MM.1S (cell line): Measurements from ENCODE around the gene CARMIL1.

Experiments
- DNase-seq: peaks from one replicate; pipeline ENCODE4 v3.0.0-alpha.2; 2015
- H2AFZ ChIP-seq: fragments of 300-600 bp; sonication (generic); 2 replicates; pipeline ENCODE4 v1.6.0; 2016; ENCODE audit warnings: antibody characterized with exemption, low read length
- H3F3A ChIP-seq: fragments of 300-600 bp; sonication (generic); 2 replicates; pipeline ENCODE4 v1.6.1; 2016; ENCODE audit warnings: mild to moderate bottlenecking, antibody characterized with exemption, low read length, moderate library complexity, mixed read lengths; ENCODE audit not compliant: insufficient read depth
- H3K27ac ChIP-seq: fragments of 300-600 bp; sonication (generic); 2 replicates; pipeline ENCODE4 v1.5.1; 2016; ENCODE audit warnings: mild to moderate bottlenecking, low read length
- H3K27me3 ChIP-seq: fragments of 300-600 bp; sonication (generic); replicated peaks from 2 replicates; pipeline ENCODE4 v1.6.0; 2016; ENCODE audit warnings: low read length; ENCODE audit not compliant: insufficient read depth
- H3K36me3 ChIP-seq: fragments of 300-600 bp; sonication (generic); replicated peaks from 2 replicates; pipeline ENCODE4 v1.6.1; 2016; ENCODE audit warnings: mild to moderate bottlenecking, low read length, mixed read lengths; ENCODE audit not compliant: insufficient read depth
- H3K4me1 ChIP-seq: fragments of 300-600 bp; sonication (generic); 2 replicates; pipeline ENCODE4 v1.6.1; 2016; ENCODE audit warnings: low read length, mixed read lengths
- H3K4me2 ChIP-seq: fragments of 300-600 bp; sonication (generic); 2 replicates; pipeline ENCODE4 v1.6.0; 2016; ENCODE audit warnings: low read depth, low read length
- H3K4me3 ChIP-seq: fragments of 300-600 bp; sonication (generic); 2 replicates; pipeline ENCODE4 v1.5.1; 2016; ENCODE audit warnings: low read length, mixed read lengths
- H3K79me2 ChIP-seq: fragments of 300-600 bp; sonication (generic); 2 replicates; pipeline ENCODE4 v1.6.1; 2016; ENCODE audit warnings: mixed run types, low read length, mixed read lengths
- H3K9ac ChIP-seq: fragments of 300-600 bp; sonication (generic); 2 replicates; pipeline ENCODE4 v1.6.1; 2016; ENCODE audit warnings: low read length, mixed read lengths
- H3K9me2 ChIP-seq: fragments of 300-600 bp; sonication (generic); replicated peaks from 2 replicates; pipeline ENCODE4 v1.6.1; 2016; ENCODE audit warnings: mild to moderate bottlenecking, low read length, mixed read lengths; ENCODE audit not compliant: insufficient read depth
- H3K9me3 ChIP-seq: fragments of 300-600 bp; sonication (generic); replicated peaks from 2 replicates; pipeline ENCODE4 v1.6.1; 2016; ENCODE audit warnings: mild to moderate bottlenecking, low read length, mixed read lengths; ENCODE audit not compliant: insufficient read depth
- H4K20me1 ChIP-seq: fragments of 300-600 bp; sonication (generic); 2 replicates; pipeline ENCODE4 v1.6.1; 2016; ENCODE audit warnings: mild to moderate bottlenecking, low read length, moderate library complexity, mixed read lengths; ENCODE audit not compliant: insufficient read depth
- EZH2 ChIP-seq: fragments of 300-600 bp; sonication (generic); optimal IDR thresholded peaks from 2 replicates; pipeline ENCODE3; 2017; ENCODE audit warnings: low read depth, mild to moderate bottlenecking, antibody characterized with exemption, low read length, mixed read lengths
- EZH2phosphoT487 ChIP-seq: fragments of 300-600 bp; sonication (generic); IDR thresholded peaks from 2 replicates; pipeline ENCODE4 v1.6.1; 2018; ENCODE audit warnings: antibody characterized with exemption, low read length
- TF ChIP-seq, protein P1 (sequence below): fragments of 300-600 bp; sonication (generic); IDR thresholded peaks from 2 replicates; pipeline ENCODE4 v1.5.1; 2016; ENCODE audit warnings: antibody characterized with exemption, low read length, mixed read lengths

The CARMIL1 gene

GRCh38 chr6:25279748-25280343 is 672 bp downstream of the CARMIL1 start:
- DNase-seq, result no peak
- Histone ChIP-seq H3K9me3 (no peaks in the 10 kb centered on the region), H3K79me2 (peaks cover 56% of the 10 kb centered on the region), H4K20me1 (no peaks in the 10 kb centered on the region; the same call in 1 of the 2 replicates), H3F3A (peaks cover 8% of the 10 kb centered on the region; the same call in 1 of the 2 replicates), H3K36me3 (no peaks in the 10 kb centered on the region), H2AFZ (peak overlapping the region; percentile 66), H3K27me3 (no peaks in the 10 kb centered on the region), H3K27ac (peak overlapping the region; percentile 75; the same call in 1 of the 2 replicates), H3K4me2 (peak overlapping the region; percentile 89), H3K9ac (peak overlapping the region; percentile 88), H3K9me2 (no peaks in the 10 kb centered on the region), H3K4me3 (peak overlapping the region; percentile 88), H3K4me1 (peaks cover 29% of the 10 kb centered on the region)
- TF ChIP-seq, protein P1, sequence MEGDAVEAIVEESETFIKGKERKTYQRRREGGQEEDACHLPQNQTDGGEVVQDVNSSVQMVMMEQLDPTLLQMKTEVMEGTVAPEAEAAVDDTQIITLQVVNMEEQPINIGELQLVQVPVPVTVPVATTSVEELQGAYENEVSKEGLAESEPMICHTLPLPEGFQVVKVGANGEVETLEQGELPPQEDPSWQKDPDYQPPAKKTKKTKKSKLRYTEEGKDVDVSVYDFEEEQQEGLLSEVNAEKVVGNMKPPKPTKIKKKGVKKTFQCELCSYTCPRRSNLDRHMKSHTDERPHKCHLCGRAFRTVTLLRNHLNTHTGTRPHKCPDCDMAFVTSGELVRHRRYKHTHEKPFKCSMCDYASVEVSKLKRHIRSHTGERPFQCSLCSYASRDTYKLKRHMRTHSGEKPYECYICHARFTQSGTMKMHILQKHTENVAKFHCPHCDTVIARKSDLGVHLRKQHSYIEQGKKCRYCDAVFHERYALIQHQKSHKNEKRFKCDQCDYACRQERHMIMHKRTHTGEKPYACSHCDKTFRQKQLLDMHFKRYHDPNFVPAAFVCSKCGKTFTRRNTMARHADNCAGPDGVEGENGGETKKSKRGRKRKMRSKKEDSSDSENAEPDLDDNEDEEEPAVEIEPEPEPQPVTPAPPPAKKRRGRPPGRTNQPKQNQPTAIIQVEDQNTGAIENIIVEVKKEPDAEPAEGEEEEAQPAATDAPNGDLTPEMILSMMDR, result no peak
- no peak for TF ChIP-seq EZH2
- TF ChIP-seq EZH2phosphoT487, result no peak

- H3K9me3 ChIP-seq, result no peaks in the 10 kb centered on the region
- no peaks in the 10 kb centered on the region for H3K36me3 ChIP-seq
- TF ChIP-seq EZH2phosphoT487 (no peak), EZH2 (no peak)
- TF ChIP-seq, protein P1, result no peak
- H3K4me1 ChIP-seq, result peaks cover 29% of the 10 kb centered on the region
- peaks cover 8% of the 10 kb centered on the region; the same call in 1 of the 2 replicates for H3F3A ChIP-seq
- H3K27me3 ChIP-seq, result no peaks in the 10 kb centered on the region
- peak; percentile 32 for DNase-seq
- no peaks in the 10 kb centered on the region for H3K9me2 ChIP-seq
- peak overlapping the region; percentile 88 for H3K4me3 ChIP-seq
- peak overlapping the region; percentile 66; the same call in 1 of the 2 replicates for H2AFZ ChIP-seq
- peak overlapping the region; percentile 88 for H3K9ac ChIP-seq
- H3K27ac ChIP-seq, result peak overlapping the region; percentile 75; the same call in 1 of the 2 replicates
- H3K4me2 ChIP-seq, result peak overlapping the region; percentile 89
- H4K20me1 ChIP-seq, result no peaks in the 10 kb centered on the region; the same call in 1 of the 2 replicates
- H3K79me2 ChIP-seq, result peaks cover 63% of the 10 kb centered on the region
Observed at GRCh38 chr6:25280344-25281074, 1.3 kb downstream of the CARMIL1 start.

GRCh38 chr6:25286891-25287290 is 7.7 kb downstream of the CARMIL1 start:
- no peak overlapping the region for H2AFZ ChIP-seq
- H3K4me2 ChIP-seq, result 0 out of 2 replicates have a peak overlapping the region, but pooled peaks have one; percentile 5
- no peak overlapping the region for H3K27ac ChIP-seq
- no peak for DNase-seq
- H3K9me2 ChIP-seq, result no peaks in the 10 kb centered on the region
- no peaks in the 10 kb centered on the region for H3F3A ChIP-seq
- H4K20me1 ChIP-seq, result no peaks in the 10 kb centered on the region; the same call in 1 of the 2 replicates
- TF ChIP-seq, protein P1, result no peak
- TF ChIP-seq EZH2 (no peak), EZH2phosphoT487 (no peak)
- H3K9me3 ChIP-seq, result no peaks in the 10 kb centered on the region
- H3K36me3 ChIP-seq, result no peaks in the 10 kb centered on the region
- H3K79me2 ChIP-seq, result peaks cover 100% of the 10 kb centered on the region
- H3K9ac ChIP-seq, result no peak overlapping the region
- H3K4me1 ChIP-seq, result no peaks in the 10 kb centered on the region
- no peak overlapping the region for H3K4me3 ChIP-seq
- H3K27me3 ChIP-seq, result no peaks in the 10 kb centered on the region
